BLaER1 (cell line): Measurements from ENCODE around the gene LENEP.
"Not testable (repeated sequence)": the region's sequence is repeated elsewhere in the genome, so short reads cannot be mapped to it uniquely, and the experiment has no call there.

ENCODE experiments used
- H3K27ac ChIP-seq: shearing (Covaris generic); formaldehyde crosslinking; 2 replicates; pipeline ENCODE4 v1.8.1; 2022
- H3K27me3 ChIP-seq: shearing (Covaris generic); formaldehyde crosslinking; 2 replicates; pipeline ENCODE4 v1.8.1; 2022
- H3K36me3 ChIP-seq: shearing (Covaris generic); formaldehyde crosslinking; 2 replicates; pipeline ENCODE4 v1.8.1; 2022
- H3K4me1 ChIP-seq: shearing (Covaris generic); formaldehyde crosslinking; 2 replicates; pipeline ENCODE4 v1.8.1; 2022
- H3K4me2 ChIP-seq: shearing (Covaris generic); formaldehyde crosslinking; 2 replicates; pipeline ENCODE4 v1.8.1; 2022
- H3K4me3 ChIP-seq: shearing (Covaris generic); formaldehyde crosslinking; 2 replicates; pipeline ENCODE4 v1.8.1; 2022
- H3K9ac ChIP-seq: shearing (Covaris generic); formaldehyde crosslinking; 2 replicates; pipeline ENCODE4 v1.8.1; 2022
- H3K9me3 ChIP-seq: shearing (Covaris generic); formaldehyde crosslinking; 2 replicates; pipeline ENCODE4 v1.8.1; 2022
- H4K20me1 ChIP-seq: shearing (Covaris generic); formaldehyde crosslinking; 2 replicates; pipeline ENCODE4 v1.8.1; 2022
- Cebpa-rat ChIP-seq: shearing (Covaris generic); IDR thresholded peaks from 2 replicates; pipeline ENCODE4 v1.8.1; 2022

The LENEP gene

DNA sequence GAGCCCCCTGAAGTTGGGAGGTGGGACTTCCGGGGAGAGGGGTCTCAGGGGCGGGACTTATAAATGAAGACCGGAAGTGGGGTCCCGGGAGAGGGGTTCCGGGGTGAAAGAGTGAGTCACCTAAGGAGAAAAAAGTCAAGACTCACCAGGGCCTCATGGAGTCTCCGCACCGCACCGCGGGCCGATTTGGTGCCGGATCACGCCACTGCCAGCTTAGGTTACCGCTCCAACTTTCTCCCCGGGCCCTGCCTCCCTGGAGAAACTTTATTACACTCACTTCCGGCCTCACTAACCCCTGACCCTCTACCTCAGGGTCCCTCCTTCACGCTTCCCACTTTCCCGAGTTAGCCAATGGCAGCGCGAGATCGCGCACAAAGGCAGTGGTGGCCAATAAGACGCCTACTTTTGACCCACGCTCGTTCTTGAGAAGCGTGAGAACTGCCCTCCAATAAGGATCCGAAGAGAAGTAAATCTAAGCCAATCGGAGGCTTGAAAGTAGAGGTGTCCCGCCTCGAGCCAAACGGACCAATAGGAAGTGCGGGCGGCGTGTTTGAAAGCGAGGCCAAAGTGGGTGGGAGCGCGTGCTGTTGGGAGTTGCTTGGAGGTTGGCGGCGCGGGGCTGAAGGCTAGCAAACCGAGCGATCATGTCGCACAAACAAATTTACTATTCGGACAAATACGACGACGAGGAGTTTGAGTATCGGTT, 19.1 kb upstream of the LENEP start, which contains the start of gene CKS1B:
Gene CKS1B (plus strand): TSS at position 580 of the 706 bp plus-strand sequence. CDS start 65 bp downstream, at position 645.
- Histone ChIP-seq H4K20me1 (peaks cover 57% of the 10 kb centered on the region), H3K4me2 (peak within 1 kb of the TSS; percentile 98)

DNA sequence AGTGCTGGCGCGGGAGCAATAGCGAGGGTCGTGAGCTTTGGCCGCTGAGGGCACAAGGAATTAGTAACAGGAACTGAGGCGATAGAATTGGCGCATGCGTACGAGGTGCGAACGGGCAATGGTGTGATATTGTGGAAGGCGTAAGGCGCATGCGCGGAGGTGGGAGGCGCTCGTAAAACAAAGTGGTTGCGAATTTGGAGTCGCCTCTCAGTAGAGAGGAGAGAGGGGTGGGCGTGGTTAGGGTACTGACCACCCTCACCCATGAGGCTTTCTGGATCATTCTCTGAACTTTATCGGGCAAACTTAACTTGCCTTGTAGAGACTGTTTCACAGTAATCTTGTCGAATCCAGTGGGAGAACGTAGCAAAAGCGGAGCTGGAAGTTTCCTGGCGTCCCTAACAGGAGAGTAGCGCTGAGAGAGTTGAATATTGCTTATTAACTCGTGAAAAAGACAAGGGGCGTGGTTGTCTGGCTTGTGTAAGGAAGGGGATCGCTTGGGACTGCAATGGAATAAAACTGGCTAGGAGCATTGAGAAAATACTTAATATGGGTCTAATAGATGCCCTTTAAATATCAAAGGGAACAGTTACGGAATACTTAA, 18.5 kb upstream of the LENEP start:
- peaks cover 62% of the 10 kb centered on the region for H3K4me1 ChIP-seq
- no peak for TF ChIP-seq Cebpa-rat
- peak overlapping the region; percentile 78 for H3K4me3 ChIP-seq
- H4K20me1 ChIP-seq, result peaks cover 51% of the 10 kb centered on the region
- H3K9ac ChIP-seq, result peak overlapping the region; percentile 91
- peak overlapping the region; percentile 98 for H3K4me2 ChIP-seq
- peak overlapping the region; percentile 81 for H3K27ac ChIP-seq
- no peaks in the 10 kb centered on the region for H3K9me3 ChIP-seq
- H3K27me3 ChIP-seq, result no peaks in the 10 kb centered on the region
- peaks cover 26% of the 10 kb centered on the region for H3K36me3 ChIP-seq

More for the DNA sequence above, 19.1 kb upstream of the LENEP start, which contains the start of gene CKS1B:
- peaks cover 25% of the 10 kb centered on the region for H3K36me3 ChIP-seq
- peaks cover 68% of the 10 kb centered on the region for H3K4me1 ChIP-seq
- no peaks in the 10 kb centered on the region for H3K27me3 ChIP-seq
- H3K9me3 ChIP-seq, result no peaks in the 10 kb centered on the region
- H3K9ac ChIP-seq, result peak within 1 kb of the TSS; percentile 91
- peak within 1 kb of the TSS; percentile 94 for H3K27ac ChIP-seq
- no peak for TF ChIP-seq Cebpa-rat
- H3K4me3 ChIP-seq, result peak within 1 kb of the TSS; percentile 78

DNA sequence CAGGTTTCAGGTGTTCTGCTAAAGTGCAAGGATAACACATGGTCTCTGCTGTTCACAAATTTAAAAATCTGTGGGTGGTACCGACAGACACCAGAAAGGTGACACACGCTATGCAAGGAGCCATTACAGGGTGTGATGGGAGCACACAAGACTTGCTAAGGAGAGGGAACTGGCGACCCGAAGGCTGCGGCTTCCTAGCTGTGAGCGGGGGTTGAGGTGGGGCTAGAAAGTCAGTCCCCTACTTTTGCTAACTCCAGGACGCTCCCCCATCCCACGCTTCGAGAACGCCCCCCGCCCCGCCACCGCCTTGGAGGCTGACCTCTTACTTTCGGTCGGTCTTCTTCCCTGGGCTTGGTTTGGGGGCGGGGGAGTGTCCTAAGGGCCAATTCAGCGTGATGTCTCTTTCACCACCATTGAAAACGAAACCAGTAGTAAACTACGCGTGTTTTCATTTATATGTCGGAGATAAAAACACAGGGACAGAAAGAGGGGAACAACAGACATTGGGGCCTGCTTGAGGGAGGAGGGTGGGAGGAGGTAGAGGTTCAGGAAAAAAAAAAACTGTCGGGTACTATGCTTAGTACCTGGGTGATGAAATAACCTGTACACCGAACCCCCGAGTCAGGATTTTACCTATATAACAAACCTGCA, 17.9 kb upstream of the LENEP start:
- Histone ChIP-seq H3K9ac (peak overlapping the region; percentile 91), H3K9me3 (no peaks in the 10 kb centered on the region), H3K27ac (peak overlapping the region; percentile 81), H3K4me2 (peak overlapping the region; percentile 98), H3K4me3 (peak overlapping the region; percentile 78), H3K4me1 (peaks cover 56% of the 10 kb centered on the region), H3K27me3 (no peaks in the 10 kb centered on the region), H4K20me1 (peaks cover 45% of the 10 kb centered on the region), H3K36me3 (peaks cover 32% of the 10 kb centered on the region)
- TF ChIP-seq Cebpa-rat, result no peak

DNA sequence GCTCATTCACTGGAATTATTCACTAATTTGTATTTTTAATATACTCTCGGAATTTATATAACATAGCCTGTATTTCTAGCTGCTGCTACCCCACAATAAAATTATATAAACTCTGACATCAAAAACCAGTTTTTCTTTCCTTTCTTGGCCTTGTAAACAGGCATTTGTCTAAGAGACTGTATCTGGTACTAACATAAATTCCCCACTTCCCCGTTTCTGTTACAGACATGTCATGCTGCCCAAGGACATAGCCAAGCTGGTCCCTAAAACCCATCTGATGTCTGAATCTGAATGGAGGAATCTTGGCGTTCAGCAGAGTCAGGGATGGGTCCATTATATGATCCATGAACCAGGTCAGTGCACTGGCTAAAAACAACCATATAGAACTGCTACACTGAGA, 15.6 kb upstream of the LENEP start:
- H3K27me3 ChIP-seq, H3K4me3 ChIP-seq, H3K9me3 ChIP-seq: not testable (repeated sequence)
- Histone ChIP-seq H3K36me3 (peaks cover 46% of the 10 kb centered on the region), H3K9ac (peak overlapping the region; percentile 91), H3K4me1 (peaks cover 45% of the 10 kb centered on the region), H3K4me2 (peak overlapping the region; percentile 98), H3K27ac (0 out of 2 replicates have a peak overlapping the region, but pooled peaks have one; percentile 81), H4K20me1 (peaks cover 24% of the 10 kb centered on the region)

DNA sequence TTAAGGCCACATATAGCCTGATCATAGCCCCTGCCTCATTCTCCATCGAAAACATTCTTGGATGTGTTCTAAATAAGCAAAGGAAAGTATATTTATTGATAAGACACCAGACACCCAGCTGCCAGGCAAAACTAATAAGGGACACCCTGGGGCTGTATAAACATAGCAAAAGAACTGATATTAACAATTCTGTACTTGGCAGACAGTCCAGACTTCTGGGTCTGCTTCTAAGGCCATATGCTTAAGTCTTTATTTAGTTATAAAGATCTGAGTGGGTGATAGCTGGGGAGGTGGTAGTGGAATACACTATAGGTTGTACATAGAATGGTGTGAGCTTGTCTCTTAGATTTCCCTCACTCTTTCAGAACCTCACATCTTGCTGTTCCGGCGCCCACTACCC, 15.0 kb upstream of the LENEP start:
- no peak overlapping the region for H3K4me3 ChIP-seq
- no peaks in the 10 kb centered on the region for H3K9me3 ChIP-seq
- H3K4me2 ChIP-seq, result peak overlapping the region; percentile 98; the same call in 1 of the 2 replicates
- H4K20me1 ChIP-seq, result peaks cover 18% of the 10 kb centered on the region; the same call in 1 of the 2 replicates
- peaks cover 46% of the 10 kb centered on the region for H3K36me3 ChIP-seq
- TF ChIP-seq Cebpa-rat, result no peak
- H3K27me3 ChIP-seq, result no peaks in the 10 kb centered on the region
- 0 out of 2 replicates have a peak overlapping the region, but pooled peaks have one; percentile 91 for H3K9ac ChIP-seq
- peaks cover 40% of the 10 kb centered on the region for H3K4me1 ChIP-seq
- no peak overlapping the region for H3K27ac ChIP-seq

DNA sequence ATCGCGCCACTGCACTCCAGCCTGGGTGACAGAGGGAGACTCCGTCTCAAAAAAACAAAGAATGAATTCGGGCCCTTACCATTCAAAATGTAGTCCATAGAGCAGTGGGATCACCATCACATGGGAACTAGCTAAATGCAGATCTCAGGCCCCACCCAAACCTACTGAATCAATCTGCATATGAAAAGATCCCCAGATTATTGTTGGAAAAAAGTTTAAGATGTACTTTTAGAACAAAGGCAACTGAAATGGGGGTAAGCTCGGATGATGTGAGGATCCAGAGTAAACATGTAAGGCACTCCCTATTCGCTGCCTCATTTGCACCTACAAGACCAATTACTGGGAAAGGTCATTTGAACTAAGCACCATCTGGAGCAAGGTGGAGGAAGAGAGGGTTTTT, 11.0 kb upstream of the LENEP start:
- Histone ChIP-seq H3K36me3 (peaks cover 66% of the 10 kb centered on the region), H3K4me3 (peak overlapping the region; percentile 94), H3K27ac (peak overlapping the region; percentile 54), H3K9ac (peak overlapping the region; percentile 76), H3K4me1 (peaks cover 43% of the 10 kb centered on the region), H3K27me3 (no peaks in the 10 kb centered on the region), H3K9me3 (no peaks in the 10 kb centered on the region), H4K20me1 (peaks cover 14% of the 10 kb centered on the region), H3K4me2 (peak overlapping the region; percentile 99)
- no peak for TF ChIP-seq Cebpa-rat

DNA sequence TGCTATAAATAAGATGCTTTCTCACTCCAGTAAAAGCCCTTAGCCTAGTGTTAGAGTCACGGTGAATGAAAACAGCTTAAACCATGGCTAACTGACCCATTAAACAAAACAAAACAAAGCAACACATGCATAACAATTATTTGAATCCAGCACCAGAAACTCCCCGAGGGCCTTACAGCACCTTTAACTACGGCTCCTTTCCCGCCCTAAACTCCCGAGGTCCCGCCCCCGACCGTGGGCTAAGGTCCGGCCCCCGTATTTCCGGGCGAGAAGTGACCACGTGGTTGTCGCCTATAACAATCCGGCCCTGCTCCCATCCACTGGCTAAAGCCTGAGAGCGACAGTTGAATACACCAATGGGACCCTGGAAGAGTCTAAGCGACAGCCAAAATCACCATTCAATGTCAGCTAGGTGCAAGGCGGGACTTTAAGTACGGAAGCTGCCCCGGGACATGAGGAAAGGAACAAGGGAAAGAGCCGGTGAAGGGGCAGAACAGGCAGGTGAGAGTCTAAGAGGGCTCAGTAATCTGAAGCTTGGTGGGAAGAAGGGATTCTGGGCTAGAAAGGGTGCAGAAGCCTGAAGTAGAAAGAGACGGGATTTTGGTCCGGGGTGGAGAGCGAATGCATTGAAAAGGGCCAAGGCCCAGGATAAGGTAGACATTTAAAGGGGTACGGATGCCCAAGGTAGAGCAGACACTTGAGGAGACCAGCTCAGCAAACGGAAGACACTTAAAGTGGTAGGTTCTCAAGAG, 10.3 kb upstream of the LENEP start, which contains the start of gene FLAD1:
Gene FLAD1 (plus strand): TSS at position 448 of the 752 bp plus-strand sequence. CDS start 351 bp downstream, outside the sequence.
- peaks cover 66% of the 10 kb centered on the region for H3K36me3 ChIP-seq
- H4K20me1 ChIP-seq, result peaks cover 17% of the 10 kb centered on the region
- peak within 1 kb of the TSS; percentile 94 for H3K4me3 ChIP-seq
- TF ChIP-seq Cebpa-rat, result no peak
- peak within 1 kb of the TSS; percentile 99 for H3K4me2 ChIP-seq
- H3K9me3 ChIP-seq, result no peaks in the 10 kb centered on the region
- peak within 1 kb of the TSS; percentile 96 for H3K9ac ChIP-seq
- no peaks in the 10 kb centered on the region for H3K27me3 ChIP-seq
- H3K4me1 ChIP-seq, result peaks cover 40% of the 10 kb centered on the region
- H3K27ac ChIP-seq, result peak within 1 kb of the TSS; percentile 86

DNA sequence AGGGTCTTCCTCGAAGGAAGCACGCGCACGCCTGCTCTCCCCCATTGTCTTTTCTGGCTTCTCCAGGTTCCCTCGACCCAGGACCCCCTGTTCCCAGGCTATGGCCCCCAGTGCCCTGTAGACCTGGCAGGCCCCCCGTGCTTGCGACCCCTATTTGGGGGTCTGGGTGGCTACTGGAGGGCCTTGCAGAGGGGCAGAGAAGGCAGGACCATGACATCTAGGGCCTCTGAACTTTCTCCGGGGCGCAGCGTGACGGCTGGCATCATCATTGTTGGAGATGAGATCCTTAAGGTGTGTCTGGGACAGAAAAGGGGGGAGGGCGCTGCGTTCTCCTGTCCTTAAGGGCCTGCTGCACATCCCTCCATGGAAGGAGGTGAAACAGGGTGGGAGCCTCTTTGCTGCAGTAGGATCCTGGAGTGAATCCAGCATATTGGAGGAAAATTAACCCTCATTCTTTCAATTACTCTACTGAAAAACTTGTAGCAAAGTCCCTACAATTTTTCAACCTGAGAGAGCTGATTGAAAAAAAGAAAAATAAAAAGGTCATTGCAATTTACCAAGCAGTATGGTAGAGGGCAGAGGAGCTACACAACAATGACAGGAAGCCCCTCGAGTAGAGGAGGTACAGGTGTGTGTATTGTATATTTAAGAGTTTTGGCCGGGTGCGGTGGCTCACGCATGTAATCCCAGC, 9.5 kb upstream of the LENEP start:
- Histone ChIP-seq H3K9ac (peak overlapping the region; percentile 96), H4K20me1 (peaks cover 26% of the 10 kb centered on the region), H3K4me3 (peak overlapping the region; percentile 94), H3K36me3 (peaks cover 69% of the 10 kb centered on the region), H3K4me2 (peak overlapping the region; percentile 99), H3K27ac (peak overlapping the region; percentile 86), H3K9me3 (no peaks in the 10 kb centered on the region), H3K4me1 (peaks cover 43% of the 10 kb centered on the region), H3K27me3 (no peaks in the 10 kb centered on the region)
- no peak for TF ChIP-seq Cebpa-rat

DNA sequence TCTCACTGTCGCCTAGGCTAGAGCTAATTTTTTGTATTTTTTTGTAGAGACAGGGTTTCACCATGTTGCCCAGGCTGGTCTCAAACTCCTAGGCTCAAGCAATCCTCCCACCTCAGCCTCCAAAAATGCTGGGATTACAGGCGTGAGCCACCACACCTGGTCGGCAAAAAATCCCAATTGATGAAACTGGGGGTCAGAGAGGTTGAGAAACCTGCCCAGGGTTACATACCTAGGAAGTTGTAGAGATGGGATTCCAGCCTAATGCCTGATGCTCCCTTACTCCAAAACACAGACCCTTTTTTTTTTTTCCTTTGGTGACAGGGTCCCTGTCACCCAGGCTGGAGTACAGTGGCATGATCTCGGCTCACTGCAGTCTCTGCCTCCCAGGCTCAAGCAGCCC, 6.7 kb upstream of the LENEP start:
- not testable (repeated sequence) for H3K4me3 ChIP-seq, H3K27me3 ChIP-seq, H3K9ac ChIP-seq, H3K27ac ChIP-seq, H3K4me2 ChIP-seq, H3K9me3 ChIP-seq
- peaks cover 68% of the 10 kb centered on the region for H3K36me3 ChIP-seq
- peaks cover 42% of the 10 kb centered on the region for H4K20me1 ChIP-seq
- H3K4me1 ChIP-seq, result peaks cover 48% of the 10 kb centered on the region
